Right cardiac atrium (tissue), 5 donors: ENCODE results near the gene FCSK. TPM values are rescaled to one million over a fixed set of nuclear protein-coding genes. Genes with fewer than 3 reads are reported as not detected.

Experiments
- ATAC-seq, 2 donors: fragments of 200-7000 bp; cut with Tn5 transposase; one replicate each; pipeline versions ENCODE4 v1.8.0 to v1.9.1; 2020; ENCODE audit warnings: moderate library complexity in 2 of 2, mild to moderate bottlenecking in 1 of 2
- DNase-seq, 3 donors: peaks; one replicate each; pipeline ENCODE4 v3.0.0-alpha.2; 2020
- H3K27ac ChIP-seq: one replicate; pipeline ENCODE4 v1.5.1; 2013; ENCODE audit warnings: mild to moderate bottlenecking, low read length, control low read depth, moderate library complexity
- H3K27me3 ChIP-seq: one replicate; pipeline ENCODE4 v1.6.1; 2013; ENCODE audit not compliant: control insufficient read depth, insufficient read depth
- H3K4me1 ChIP-seq: one replicate; pipeline ENCODE4 v1.6.1; 2013; ENCODE audit warnings: low read length; ENCODE audit not compliant: control insufficient read depth, insufficient read depth
- H3K4me3 ChIP-seq: one replicate; pipeline ENCODE4 v1.5.1; 2013; ENCODE audit warnings: low read length, control low read depth
- H3K9me3 ChIP-seq: one replicate; pipeline ENCODE4 v1.6.1; 2013; ENCODE audit warnings: low read length; ENCODE audit not compliant: control insufficient read depth
- WGBS: extraction: QIAGEN DNeasy Blood & Tissue Kit; methylation state at CpG from one replicate; pipeline ENCODE4 v1.1.7; 2013; 5-methylcytosine and 5-hydroxymethylcytosine counted together
- intact Hi-C, 4 donors: fragments of 100-400 bp; cut with DNase I; formaldehyde crosslinking; loops; one replicate each; pipeline versions ENCODE4 v1.11.0 to v1.14.0; 2022 to 2023
- polyA plus RNA-seq: library from polyadenylated mRNA; stranded (reverse); fragments of 200-250 nt; gene quantifications from one replicate; pipeline ENCODE4 v1.2.3, GENCODE V29; 2013
- total RNA-seq, 4 donors: library from RNA; stranded (reverse); fragmentation: NEBNext Ultra II Directional; extraction: Animal tissue kit (Norgen Biotek cat#: 25700); gene quantifications; one replicate each; pipeline ENCODE4 v1.2.1, GENCODE V29; 2021
- donor health status: healthy with polysubstance abuse.
- donor health status: DM: no; HTN: yes; CAD: no.
- donor health status: DM: no; HTN: no; CAD: no.
- donor health status: DM: no; HTN: yes; CAD: no; lungs with severe emphysema.
- donor health status: DM: yes; HTN: yes; CAD: no.

Gene FCSK
- total and polyA plus RNA-seq, 5 donors: 8.3 to 12.3 (median 11.3) TPM

- Histone ChIP-seq H3K27ac (no peak overlapping the region), H3K4me3 (no peak overlapping the region), H3K9me3 (no peaks in the 10 kb centered on the region), H3K4me1 (no peaks in the 10 kb centered on the region), H3K27me3 (no peaks in the 10 kb centered on the region)
- DNase-seq: no peak
- ATAC-seq: no peak
- WGBS: 90% methylated on average over 5 of the region's 5 CpGs
- intact Hi-C loops: no loop called here
Measured at GRCh38 chr16:70483426-70483825, 29.0 kb downstream of the FCSK start.

- intact Hi-C loops: no loop called here
- WGBS: 92% methylated on average over 2 of the region's 2 CpGs
Measured at GRCh38 chr16:70484867-70485266, 30.5 kb downstream of the FCSK start.

GRCh38 chr16:70490261-70490660 lies 35.9 kb downstream of the FCSK start:
- peaks cover 5% of the 10 kb centered on the region for H3K4me1 ChIP-seq
- no peak for ATAC-seq
- no peaks in the 10 kb centered on the region for H3K27me3 ChIP-seq
- H3K27ac ChIP-seq: no peak overlapping the region
- WGBS: 61% methylated on average over 6 of the region's 6 CpGs
- no peak overlapping the region for H3K4me3 ChIP-seq
- intact Hi-C loops: no loop called here
- no peaks in the 10 kb centered on the region for H3K9me3 ChIP-seq
- DNase-seq: no peak

More at GRCh38 chr16:70484867-70485266, 30.5 kb downstream of the FCSK start:
- ATAC-seq: no peak
- no peaks in the 10 kb centered on the region for H3K27me3 ChIP-seq
- no peaks in the 10 kb centered on the region for H3K9me3 ChIP-seq
- H3K4me1 ChIP-seq: no peaks in the 10 kb centered on the region
- H3K27ac ChIP-seq: no peak overlapping the region
- DNase-seq: no peak
- no peak overlapping the region for H3K4me3 ChIP-seq

- Histone ChIP-seq H3K4me3 (no peak overlapping the region), H3K9me3 (no peaks in the 10 kb centered on the region), H3K27me3 (no peaks in the 10 kb centered on the region), H3K4me1 (peaks cover 5% of the 10 kb centered on the region), H3K27ac (no peak overlapping the region)
- intact Hi-C loops: no loop called here
- WGBS: 74% methylated on average over 3 of the region's 3 CpGs
- ATAC-seq: peak; percentile 31 to 32
- no peak for DNase-seq
Measured at GRCh38 chr16:70493802-70494201, 39.4 kb downstream of the FCSK start.

- H3K27ac ChIP-seq: no peak overlapping the region
- H3K4me1 ChIP-seq: peaks cover 5% of the 10 kb centered on the region
- intact Hi-C loops: no loop called here
- no peaks in the 10 kb centered on the region for H3K9me3 ChIP-seq
- ATAC-seq (peak in 1 of 2 donors; percentile 33), DNase-seq (no peak)
- no peak overlapping the region for H3K4me3 ChIP-seq
- no peaks in the 10 kb centered on the region for H3K27me3 ChIP-seq
- 59% methylated on average over 5 of the region's 5 CpGs for WGBS
Measured at GRCh38 chr16:70494202-70494770, 39.9 kb downstream of the FCSK start.

GRCh38 chr16:70494777-70495176 lies 40.4 kb downstream of the FCSK start:
- no peak overlapping the region for H3K4me3 ChIP-seq
- intact Hi-C loops: no loop called here

GRCh38 chr16:70495425-70496182 lies 41.2 kb downstream of the FCSK start:
- ATAC-seq: no peak
- WGBS: 94% methylated on average over 9 of the region's 9 CpGs
- H3K4me3 ChIP-seq: no peak overlapping the region
- H3K27me3 ChIP-seq: no peaks in the 10 kb centered on the region
- intact Hi-C loops: no loop called here
- H3K4me1 ChIP-seq: peaks cover 5% of the 10 kb centered on the region
- no peak overlapping the region for H3K27ac ChIP-seq
- no peaks in the 10 kb centered on the region for H3K9me3 ChIP-seq
- DNase-seq: no peak

More at GRCh38 chr16:70494777-70495176, 40.4 kb downstream of the FCSK start:
- peaks cover 5% of the 10 kb centered on the region for H3K4me1 ChIP-seq
- DNase-seq: no peak
- no peaks in the 10 kb centered on the region for H3K9me3 ChIP-seq
- WGBS: 84% methylated on average over 2 of the region's 2 CpGs
- H3K27me3 ChIP-seq: no peaks in the 10 kb centered on the region
- ATAC-seq: no peak
- no peak overlapping the region for H3K27ac ChIP-seq

- no peak overlapping the region for H3K27ac ChIP-seq
- no peaks in the 10 kb centered on the region for H3K27me3 ChIP-seq
- 99% methylated on average over 6 of the region's 6 CpGs for WGBS
- H3K4me3 ChIP-seq: no peak overlapping the region
- H3K4me1 ChIP-seq: peaks cover 5% of the 10 kb centered on the region
- no peak for DNase-seq
- intact Hi-C loops: no loop called here
- H3K9me3 ChIP-seq: no peaks in the 10 kb centered on the region
- no peak for ATAC-seq
Measured at GRCh38 chr16:70496513-70496912, 42.1 kb downstream of the FCSK start.

- Histone ChIP-seq H3K4me1 (no peaks in the 10 kb centered on the region), H3K9me3 (no peaks in the 10 kb centered on the region), H3K4me3 (no peak overlapping the region), H3K27ac (no peak overlapping the region), H3K27me3 (no peaks in the 10 kb centered on the region)
- DNase-seq (no peak), ATAC-seq (no peak)
- intact Hi-C loops: no loop called here
- 53% methylated on average over 5 of the region's 5 CpGs for WGBS
Measured at GRCh38 chr16:70508752-70509151, 54.4 kb downstream of the FCSK start.

GRCh38 chr16:70510216-70510615 lies 55.8 kb downstream of the FCSK start:
- DNase-seq (no peak), ATAC-seq (no peak)
- intact Hi-C loops: no loop called here
- WGBS: 98% methylated on average over 3 of the region's 3 CpGs
- H3K4me1 ChIP-seq: no peaks in the 10 kb centered on the region
- no peak overlapping the region for H3K4me3 ChIP-seq
- no peaks in the 10 kb centered on the region for H3K27me3 ChIP-seq
- no peaks in the 10 kb centered on the region for H3K9me3 ChIP-seq
- H3K27ac ChIP-seq: no peak overlapping the region

- Histone ChIP-seq H3K9me3 (no peaks in the 10 kb centered on the region), H3K4me3 (no peak overlapping the region), H3K27me3 (no peaks in the 10 kb centered on the region), H3K4me1 (no peaks in the 10 kb centered on the region), H3K27ac (no peak overlapping the region)
- ATAC-seq (no peak), DNase-seq (no peak)
- intact Hi-C loops: no loop called here
- 98% methylated on average over 1 of the region's 1 CpG for WGBS
Measured at GRCh38 chr16:70511833-70512232, 57.4 kb downstream of the FCSK start.
